PC-3 (cell line): ENCODE measurements around the gene ERBB4. TPM values are rescaled to one million over a fixed set of nuclear protein-coding genes. Genes with fewer than 3 reads are reported as not detected.

Source experiments
- ATAC-seq: fragments of 200-7000 bp; cut with Tn5 transposase; 2 replicates; pipeline ENCODE4 v1.9.1; 2020; ENCODE audit warnings: mild to moderate bottlenecking, moderate library complexity
- BruUV-seq: library from RNA; stranded (reverse); fragments of 400-500 nt; replicated peaks from 2 replicates; lab custom pipeline; 2021; lab: Mats Ljungman, UMichigan
- CTCF ChIA-PET: fragments of 300-600 bp; sonication (Branson Sonifier 250); formaldehyde crosslinking; loops from one replicate; lab custom pipeline; 2022; ENCODE audit warnings: antibody characterized with exemption; lab: Charles Lee
- POLR2A ChIA-PET: fragments of 300-600 bp; sonication (Branson Sonifier 250); formaldehyde crosslinking; loops from one replicate; lab custom pipeline; 2022; ENCODE audit warnings: antibody characterized with exemption; ENCODE audit not compliant: unreplicated experiment; lab: Charles Lee
- DNase-seq: peaks from one replicate; pipeline ENCODE4 v3.0.0-alpha.2; 2015
- H2AFZ ChIP-seq: fragments of 300-600 bp; sonication (generic); 2 replicates; pipeline ENCODE4 v1.6.0; 2016; ENCODE audit warnings: antibody characterized with exemption, low read length
- H3F3A ChIP-seq: fragments of 300-600 bp; sonication (generic); one replicate; pipeline ENCODE4 v1.6.0; 2017; ENCODE audit warnings: antibody characterized with exemption, low read length, control low read depth, mild to moderate bottlenecking; ENCODE audit not compliant: unreplicated experiment
- H3K27ac ChIP-seq: fragments of 300-600 bp; sonication (generic); 2 replicates; pipeline ENCODE4 v1.5.1; 2016; ENCODE audit warnings: mild to moderate bottlenecking, low read length
- H3K27me3 ChIP-seq: fragments of 300-600 bp; sonication (generic); 2 replicates; pipeline ENCODE4 v1.6.1; 2016; ENCODE audit warnings: low read length, mixed read lengths
- H3K36me3 ChIP-seq: fragments of 300-600 bp; sonication (generic); 2 replicates; pipeline ENCODE4 v1.6.1; 2016; ENCODE audit warnings: low read depth, mixed run types, low read length, mixed read lengths
- H3K4me1 ChIP-seq: fragments of 300-600 bp; sonication (generic); 2 replicates; pipeline ENCODE4 v1.5.1; 2016; ENCODE audit warnings: low read length; ENCODE audit not compliant: insufficient read depth
- H3K4me2 ChIP-seq: fragments of 300-600 bp; sonication (generic); 2 replicates; pipeline ENCODE4 v1.6.0; 2016; ENCODE audit warnings: low read length
- H3K4me3 ChIP-seq: fragments of 300-600 bp; sonication (generic); 2 replicates; pipeline ENCODE4 v1.5.1; 2016; ENCODE audit warnings: mild to moderate bottlenecking, low read length, mixed read lengths
- H3K79me2 ChIP-seq: fragments of 300-600 bp; sonication (generic); 2 replicates; pipeline ENCODE4 v1.6.1; 2017; ENCODE audit warnings: low read length, mixed read lengths
- H3K9ac ChIP-seq: fragments of 300-600 bp; sonication (generic); 2 replicates; pipeline ENCODE4 v1.6.0; 2016; ENCODE audit warnings: mild to moderate bottlenecking, low read length
- H3K9me2 ChIP-seq: fragments of 300-600 bp; sonication (generic); replicated peaks from 2 replicates; pipeline ENCODE4 v1.6.1; 2016; ENCODE audit warnings: mixed run types, low read length, mixed read lengths
- H3K9me3 ChIP-seq: fragments of 300-600 bp; sonication (generic); 2 replicates; pipeline ENCODE4 v1.6.1; 2016; ENCODE audit warnings: low read length, mixed read lengths
- H4K20me1 ChIP-seq: fragments of 300-600 bp; sonication (generic); 2 replicates; pipeline ENCODE4 v1.6.1; 2016; ENCODE audit warnings: low read length, mixed read lengths
- CTCF ChIP-seq: fragments of 300-600 bp; sonication (generic); conservative IDR thresholded peaks from 2 replicates; pipeline ENCODE4 v1.5.1; 2017; ENCODE audit warnings: antibody characterized with exemption, low read depth, mild to moderate bottlenecking, low read length
- EZH2 ChIP-seq: fragments of 300-600 bp; sonication (generic); IDR thresholded peaks from one replicate; pipeline ENCODE4 v1.6.1; 2017; ENCODE audit warnings: antibody characterized with exemption, mild to moderate bottlenecking, low read length; ENCODE audit not compliant: unreplicated experiment
- EZH2phosphoT487 ChIP-seq: fragments of 300-600 bp; sonication (generic); IDR thresholded peaks from 2 replicates; pipeline ENCODE4 v1.6.1; 2018; ENCODE audit warnings: mild to moderate bottlenecking, antibody characterized with exemption, low read length, borderline replicate concordance
- intact Hi-C: fragments of 100-400 bp; cut with micrococcal nuclease; formaldehyde crosslinking; loops from 2 replicates; pipeline ENCODE4 v1.9.0; 2023
- total RNA-seq: library from RNA; depleted of rRNA; stranded (reverse); fragments of >200 nt; gene quantifications from 2 replicates; pipeline ENCODE4 v1.2.3, GENCODE V29; 2014

ERBB4 gene
- total RNA-seq, 1 experiment from 2014 or later, result under 0.01 TPM

DNA sequence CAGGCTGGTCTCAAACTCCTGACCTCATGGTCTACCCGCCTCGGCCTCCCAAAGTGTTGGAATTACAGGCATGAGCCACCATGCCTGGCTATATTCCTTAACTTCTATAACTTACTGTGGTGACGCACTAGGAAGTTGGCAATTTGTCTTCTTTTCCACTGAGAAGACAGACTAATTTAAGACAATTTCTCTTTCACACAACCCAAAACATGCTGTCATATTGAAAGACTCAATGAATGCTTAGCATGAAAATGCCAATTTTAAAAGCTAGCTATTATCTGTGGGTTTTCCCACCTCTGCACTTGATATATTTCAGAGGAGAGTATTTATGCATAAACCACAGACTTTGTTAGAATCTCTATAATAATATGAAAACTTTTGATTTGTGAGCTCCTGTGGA, 84.5 kb downstream of the ERBB4 start:
- Histone ChIP-seq H2AFZ (no peak overlapping the region), H3K4me3 (no peak overlapping the region), H3K36me3 (no peaks in the 10 kb centered on the region), H3K9me2 (no peaks in the 10 kb centered on the region), H3K4me2 (no peak overlapping the region), H3F3A (no peaks in the 10 kb centered on the region), H3K9me3 (no peaks in the 10 kb centered on the region), H3K27ac (no peak overlapping the region), H4K20me1 (no peaks in the 10 kb centered on the region), H3K79me2 (no peaks in the 10 kb centered on the region), H3K4me1 (no peaks in the 10 kb centered on the region; the same call in 1 of the 2 replicates), H3K9ac (no peak overlapping the region), H3K27me3 (no peaks in the 10 kb centered on the region)
- ChIA-PET CTCF (no interaction called here), POLR2A (no interaction called here)
- TF ChIP-seq CTCF (no peak), EZH2 (no peak), EZH2phosphoT487 (no peak)
- intact Hi-C loops, result no loop called here
- ATAC-seq (no peak), DNase-seq (no peak)
- no TSS peak for BruUV-seq

DNA sequence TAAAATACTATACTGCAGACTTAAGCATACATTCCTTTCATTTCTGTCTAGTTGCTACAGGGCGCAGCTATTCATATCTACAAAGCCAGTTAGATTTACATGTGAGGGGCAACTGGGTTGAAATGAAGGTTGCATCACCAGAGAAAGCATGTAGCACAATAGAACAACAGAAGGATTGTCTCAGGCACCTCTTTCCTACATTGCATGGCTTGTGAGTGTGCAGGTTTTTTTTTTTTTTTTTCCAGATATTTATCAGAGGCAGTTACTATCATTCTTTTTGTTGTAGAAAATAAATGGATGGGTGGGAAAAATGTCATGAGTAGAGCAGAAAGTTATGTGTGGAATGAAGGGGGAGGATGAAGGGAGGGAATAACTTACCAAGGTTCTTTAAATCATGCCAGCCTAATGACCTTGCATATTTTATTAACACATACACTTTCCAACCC, 86.8 kb downstream of the ERBB4 start:
- H3K9me2 ChIP-seq, result no peaks in the 10 kb centered on the region
- no TSS peak for BruUV-seq
- H2AFZ ChIP-seq, result no peak overlapping the region
- CTCF ChIA-PET, result no interaction called here
- peak; percentile 39 for DNase-seq
- no peaks in the 10 kb centered on the region; the same call in 1 of the 2 replicates for H3K4me1 ChIP-seq
- H3K9me3 ChIP-seq, result no peaks in the 10 kb centered on the region
- TF ChIP-seq EZH2phosphoT487 (no peak), EZH2 (no peak), CTCF (no peak)
- no peaks in the 10 kb centered on the region for H4K20me1 ChIP-seq
- no peak overlapping the region for H3K9ac ChIP-seq
- H3K27me3 ChIP-seq, result no peaks in the 10 kb centered on the region
- POLR2A ChIA-PET, result interaction anchor here (0.6 kb wide), 1 partner anchor 12 kb away, joined by 5 read pairs; no protein-coding TSS in a partner anchor
- intact Hi-C loops, result no loop called here
- no peaks in the 10 kb centered on the region for H3K79me2 ChIP-seq
- no peak overlapping the region for H3K27ac ChIP-seq
- no peak overlapping the region for H3K4me3 ChIP-seq
- H3K36me3 ChIP-seq, result no peaks in the 10 kb centered on the region
- peak overlapping the region; percentile 14; the same call in 1 of the 2 replicates for H3K4me2 ChIP-seq
- H3F3A ChIP-seq, result no peaks in the 10 kb centered on the region
- ATAC-seq, result peak; percentile 27; the same call in 1 of the 2 replicates

DNA sequence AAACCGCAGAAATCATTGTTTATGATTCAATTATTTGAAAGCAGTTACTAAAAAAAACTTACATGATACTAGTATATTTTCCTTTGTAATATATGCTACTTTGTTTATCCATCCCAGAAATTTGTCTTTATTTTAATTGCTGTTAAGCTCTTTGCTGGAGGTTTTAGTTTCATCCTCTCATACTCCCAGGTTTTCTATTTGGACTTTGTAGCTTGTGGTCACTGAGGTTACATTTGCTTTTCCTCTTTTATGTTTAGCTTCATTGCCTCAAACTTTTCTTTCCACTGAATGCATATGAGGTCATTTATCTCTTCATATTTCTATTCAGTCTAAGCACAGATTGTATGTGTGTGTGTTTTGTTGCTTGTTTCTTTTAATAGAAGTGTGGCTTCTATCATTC, 89.9 kb downstream of the ERBB4 start:
- no peaks in the 10 kb centered on the region for H3K79me2 ChIP-seq
- no TSS peak for BruUV-seq
- CTCF ChIA-PET, result no interaction called here

More for the DNA sequence above, 89.9 kb downstream of the ERBB4 start:
- no peak for ATAC-seq
- TF ChIP-seq EZH2 (no peak), CTCF (no peak), EZH2phosphoT487 (no peak)
- H3K9ac ChIP-seq, result no peak overlapping the region
- H3K4me1 ChIP-seq, result no peaks in the 10 kb centered on the region; the same call in 1 of the 2 replicates
- no peak for DNase-seq
- no peak overlapping the region for H2AFZ ChIP-seq
- no peak overlapping the region for H3K4me3 ChIP-seq
- no peaks in the 10 kb centered on the region for H4K20me1 ChIP-seq
- POLR2A ChIA-PET, result no interaction called here
- H3K9me3 ChIP-seq, result no peaks in the 10 kb centered on the region
- H3K4me2 ChIP-seq, result no peak overlapping the region
- intact Hi-C loops, result no loop called here
- H3K27me3 ChIP-seq, result no peaks in the 10 kb centered on the region
- no peaks in the 10 kb centered on the region for H3F3A ChIP-seq
- H3K9me2 ChIP-seq, result no peaks in the 10 kb centered on the region
- H3K36me3 ChIP-seq, result no peaks in the 10 kb centered on the region
- H3K27ac ChIP-seq, result no peak overlapping the region
